ENCODE measurements around the gene ADGRA3. TPM values are rescaled to one million over a fixed set of nuclear protein-coding genes. Genes with fewer than 3 reads are reported as not detected.

The ADGRA3 gene
- total and polyA plus RNA-seq, 10 donors: 1.6 to 10.6 (median 5.4) TPM

DNA sequence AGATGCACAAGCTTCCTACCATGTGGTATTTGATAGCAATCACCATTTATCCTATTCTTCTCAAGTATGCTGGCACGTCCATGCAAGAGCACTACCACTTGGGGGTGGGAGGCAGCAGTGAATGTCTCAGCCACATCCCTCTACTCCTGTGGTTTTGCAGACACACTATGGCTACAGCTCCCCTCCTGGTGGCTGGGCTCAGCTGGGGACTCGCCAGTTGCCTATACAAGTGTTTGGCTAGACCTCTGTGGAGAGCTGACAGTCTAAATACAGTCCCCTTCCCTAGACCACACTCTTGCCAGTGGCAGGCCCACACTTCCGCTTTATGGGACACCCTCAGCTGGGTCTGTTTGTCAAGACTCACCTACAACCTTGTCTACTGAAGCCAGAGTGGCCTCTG is 53.2 kb downstream of the ADGRA3 start:
- TF ChIP-seq POLR2A (IDR thresholded peaks at IDR 0.05) (no peak), POLR2AphosphoS5 (IDR thresholded peaks at IDR 0.05) (no peak)
- TF ChIP-seq, protein P1, sequence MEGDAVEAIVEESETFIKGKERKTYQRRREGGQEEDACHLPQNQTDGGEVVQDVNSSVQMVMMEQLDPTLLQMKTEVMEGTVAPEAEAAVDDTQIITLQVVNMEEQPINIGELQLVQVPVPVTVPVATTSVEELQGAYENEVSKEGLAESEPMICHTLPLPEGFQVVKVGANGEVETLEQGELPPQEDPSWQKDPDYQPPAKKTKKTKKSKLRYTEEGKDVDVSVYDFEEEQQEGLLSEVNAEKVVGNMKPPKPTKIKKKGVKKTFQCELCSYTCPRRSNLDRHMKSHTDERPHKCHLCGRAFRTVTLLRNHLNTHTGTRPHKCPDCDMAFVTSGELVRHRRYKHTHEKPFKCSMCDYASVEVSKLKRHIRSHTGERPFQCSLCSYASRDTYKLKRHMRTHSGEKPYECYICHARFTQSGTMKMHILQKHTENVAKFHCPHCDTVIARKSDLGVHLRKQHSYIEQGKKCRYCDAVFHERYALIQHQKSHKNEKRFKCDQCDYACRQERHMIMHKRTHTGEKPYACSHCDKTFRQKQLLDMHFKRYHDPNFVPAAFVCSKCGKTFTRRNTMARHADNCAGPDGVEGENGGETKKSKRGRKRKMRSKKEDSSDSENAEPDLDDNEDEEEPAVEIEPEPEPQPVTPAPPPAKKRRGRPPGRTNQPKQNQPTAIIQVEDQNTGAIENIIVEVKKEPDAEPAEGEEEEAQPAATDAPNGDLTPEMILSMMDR (IDR thresholded peaks at IDR 0.05 in 8 of 11, conservative IDR thresholded peaks at IDR 0.05 in 3 of 11): no peak
- Histone ChIP-seq H3K9me3 (no peaks in the 10 kb centered on the region), H3K4me1 (no peaks in the 10 kb centered on the region), H3K36me3 (no peaks in the 10 kb centered on the region), H3K4me3 (no peak overlapping the region), H3K27me3 (replicated peaks in 1 of 7) (no peaks in the 10 kb centered on the region), H3K27ac (no peak overlapping the region)
- 78 to 87% (median 84%) methylated on average over 3 of the region's 3 CpGs for WGBS, 5 donors
- intact Hi-C loops (cut with DNase I; ENCODE audit: low total_unique reads): no loop called here
- DNase-seq: no peak

DNA sequence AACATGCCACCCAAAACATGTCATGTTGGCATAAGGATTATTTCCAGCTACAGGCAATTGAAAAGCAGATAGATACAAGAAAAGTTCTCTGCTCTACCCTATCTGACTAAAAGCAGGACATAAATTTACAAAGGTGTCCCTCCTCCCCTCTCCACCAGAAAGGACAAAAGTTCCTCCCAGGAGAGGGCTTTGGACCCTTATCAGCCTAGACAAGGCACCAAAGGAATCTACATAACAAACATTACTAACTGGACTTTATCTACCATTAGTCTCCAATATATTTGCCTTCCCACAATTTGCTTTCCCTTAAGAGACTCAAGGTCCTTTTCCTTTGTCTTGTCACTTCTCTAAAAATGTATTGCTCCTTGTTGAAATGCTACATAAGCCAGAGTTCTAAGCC is 55.6 kb downstream of the ADGRA3 start:
- no peaks in the 10 kb centered on the region for H3K9me3 ChIP-seq
- H3K4me3 ChIP-seq: no peak overlapping the region
- TF ChIP-seq, protein P1 (IDR thresholded peaks at IDR 0.05 in 8 of 11, conservative IDR thresholded peaks at IDR 0.05 in 3 of 11): no peak
- TF ChIP-seq POLR2A (IDR thresholded peaks at IDR 0.05) (no peak), POLR2AphosphoS5 (IDR thresholded peaks at IDR 0.05) (no peak)
- H3K4me1 ChIP-seq: no peaks in the 10 kb centered on the region
- intact Hi-C loops (cut with DNase I; ENCODE audit: low total_unique reads): no loop called here
- DNase-seq: no peak
- no peaks in the 10 kb centered on the region for H3K27me3 ChIP-seq (replicated peaks in 1 of 7)
- H3K27ac ChIP-seq: no peak overlapping the region
- H3K36me3 ChIP-seq: no peaks in the 10 kb centered on the region

DNA sequence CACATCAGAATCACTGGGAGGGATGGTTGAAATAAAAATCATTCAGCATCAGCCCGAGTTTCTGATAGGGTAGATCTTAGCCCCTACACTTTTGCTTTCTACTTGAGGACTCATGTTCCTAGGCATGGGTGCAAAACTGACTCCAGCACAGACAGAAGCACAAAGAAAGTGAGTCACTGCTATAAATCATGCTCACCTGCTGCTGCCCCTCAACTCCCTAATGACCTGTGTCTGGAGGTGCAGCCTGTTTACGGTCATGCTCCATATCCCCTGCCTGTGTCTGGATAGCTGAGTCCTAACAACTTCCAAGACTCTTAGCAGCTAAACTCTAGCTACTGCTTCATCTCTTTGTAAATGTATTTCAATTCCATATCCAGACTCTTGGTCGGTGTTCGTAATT is 57.8 kb downstream of the ADGRA3 start:
- TF ChIP-seq POLR2AphosphoS5 (IDR thresholded peaks at IDR 0.05): no peak
- no peak for TF ChIP-seq POLR2A (IDR thresholded peaks at IDR 0.05)
- TF ChIP-seq, protein P1 (IDR thresholded peaks at IDR 0.05 in 8 of 11, conservative IDR thresholded peaks at IDR 0.05 in 3 of 11): no peak
- Histone ChIP-seq H3K27ac (no peak overlapping the region), H3K4me1 (no peaks in the 10 kb centered on the region), H3K27me3 (replicated peaks in 1 of 7) (no peaks in the 10 kb centered on the region), H3K9me3 (no peaks in the 10 kb centered on the region), H3K36me3 (no peaks in the 10 kb centered on the region), H3K4me3 (no peak overlapping the region)
- DNase-seq: no peak
- WGBS, 5 donors: 86 to 97% (median 91%) methylated on average over 4 of the region's 4 CpGs
- intact Hi-C loops (cut with DNase I; ENCODE audit: low total_unique reads): no loop called here

DNA sequence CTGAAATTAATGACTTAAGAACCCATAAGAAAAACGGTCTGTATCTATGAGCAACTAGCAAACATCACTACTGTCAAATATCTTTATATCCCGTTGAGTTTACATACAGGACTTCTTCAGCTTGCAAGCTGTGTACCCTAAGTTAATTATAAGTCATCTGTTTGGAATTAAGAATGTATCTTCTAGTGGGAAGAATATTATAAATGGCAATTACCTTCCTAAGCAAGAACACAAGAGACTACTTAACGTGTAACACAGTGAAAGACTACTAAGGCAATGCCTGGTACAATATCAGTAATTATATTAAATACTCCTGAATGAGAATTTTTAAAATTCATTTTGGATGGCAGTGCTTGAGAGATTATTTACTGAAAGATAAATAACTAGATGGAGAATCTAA is 58.5 kb downstream of the ADGRA3 start:
- 86 to 93% (median 89%) methylated on average over 3 of the region's 3 CpGs for WGBS, 5 donors
- no peak for DNase-seq
- TF ChIP-seq POLR2AphosphoS5 (IDR thresholded peaks at IDR 0.05) (no peak), POLR2A (IDR thresholded peaks at IDR 0.05) (no peak)
- TF ChIP-seq, protein P1 (IDR thresholded peaks at IDR 0.05 in 8 of 11, conservative IDR thresholded peaks at IDR 0.05 in 3 of 11): no peak
- no peaks in the 10 kb centered on the region for H3K36me3 ChIP-seq
- no peaks in the 10 kb centered on the region for H3K9me3 ChIP-seq
- H3K4me3 ChIP-seq: no peak overlapping the region
- no peaks in the 10 kb centered on the region for H3K4me1 ChIP-seq
- intact Hi-C loops (cut with DNase I; ENCODE audit: low total_unique reads): no loop called here
- H3K27me3 ChIP-seq (replicated peaks in 1 of 7): no peaks in the 10 kb centered on the region
- no peak overlapping the region for H3K27ac ChIP-seq

All from spleen (tissue), 11 donors.